ENCODE measurements around the gene TSPAN12. TPM values are rescaled to one million over a fixed set of nuclear protein-coding genes. Genes with fewer than 3 reads are reported as not detected.
A peak's percentile ranks its signal among the peaks of the same experiment; 100 is the strongest.
"Not testable (repeated sequence)": the region's sequence is repeated elsewhere in the genome, so short reads cannot be mapped to it uniquely, and the experiment has no call there.

Gene TSPAN12, protein sequence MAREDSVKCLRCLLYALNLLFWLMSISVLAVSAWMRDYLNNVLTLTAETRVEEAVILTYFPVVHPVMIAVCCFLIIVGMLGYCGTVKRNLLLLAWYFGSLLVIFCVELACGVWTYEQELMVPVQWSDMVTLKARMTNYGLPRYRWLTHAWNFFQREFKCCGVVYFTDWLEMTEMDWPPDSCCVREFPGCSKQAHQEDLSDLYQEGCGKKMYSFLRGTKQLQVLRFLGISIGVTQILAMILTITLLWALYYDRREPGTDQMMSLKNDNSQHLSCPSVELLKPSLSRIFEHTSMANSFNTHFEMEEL
- 6.7 and 11.7 TPM in 2 replicates for total RNA-seq

DNA sequence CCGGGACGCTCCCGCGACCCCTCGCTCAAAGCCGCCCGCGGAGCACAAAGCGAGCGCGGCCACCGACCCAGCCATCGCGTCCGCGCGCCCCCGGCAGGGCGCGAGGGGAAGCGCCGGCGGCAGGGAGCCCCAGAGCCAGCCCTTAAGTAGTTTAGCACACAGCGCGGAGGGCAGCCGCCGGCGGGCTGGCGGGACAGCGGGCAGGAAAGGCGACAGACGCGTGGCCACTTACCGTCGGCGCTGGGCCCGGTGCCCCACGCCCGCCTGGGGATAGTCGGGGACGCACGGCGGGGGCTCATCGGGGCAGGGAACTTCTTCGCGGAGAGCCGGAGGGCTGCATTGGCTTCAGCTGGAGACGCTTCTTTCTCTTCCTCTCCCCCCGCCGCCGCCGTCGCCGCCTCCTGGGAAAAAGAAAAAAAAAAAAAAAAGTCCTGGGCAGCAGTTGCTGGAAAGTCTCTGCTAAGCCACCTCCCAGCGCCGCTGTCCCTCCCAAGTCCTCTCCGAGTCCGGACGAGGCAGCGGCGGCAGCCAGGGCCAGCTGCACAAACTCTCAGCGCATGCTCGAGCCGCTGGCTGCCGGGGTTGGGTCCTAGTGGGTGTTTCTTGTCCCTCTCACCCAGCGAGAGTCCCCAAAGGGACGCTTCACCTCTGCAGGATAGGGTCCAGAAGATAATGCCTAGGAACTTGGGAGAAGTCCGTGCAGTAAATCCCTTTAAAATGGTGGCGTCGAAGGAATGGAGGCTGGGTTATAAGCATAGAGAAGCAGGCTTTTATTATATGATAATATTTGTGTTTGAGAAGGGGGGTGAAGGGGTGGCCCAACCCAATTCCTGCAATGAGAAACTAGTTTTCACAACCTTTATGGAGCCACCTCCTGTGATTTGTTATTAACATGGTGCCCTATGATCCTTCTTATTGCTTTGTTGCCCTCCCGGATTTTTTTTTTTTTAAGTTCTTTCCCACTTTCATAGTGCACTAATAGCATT is at the start of gene TSPAN12:
TSS of gene TSPAN12 (minus strand) at position 557 of the 986 bp plus-strand sequence. CDS start 1,381 bp downstream, outside the sequence.
- TF ChIP-seq, protein P1, sequence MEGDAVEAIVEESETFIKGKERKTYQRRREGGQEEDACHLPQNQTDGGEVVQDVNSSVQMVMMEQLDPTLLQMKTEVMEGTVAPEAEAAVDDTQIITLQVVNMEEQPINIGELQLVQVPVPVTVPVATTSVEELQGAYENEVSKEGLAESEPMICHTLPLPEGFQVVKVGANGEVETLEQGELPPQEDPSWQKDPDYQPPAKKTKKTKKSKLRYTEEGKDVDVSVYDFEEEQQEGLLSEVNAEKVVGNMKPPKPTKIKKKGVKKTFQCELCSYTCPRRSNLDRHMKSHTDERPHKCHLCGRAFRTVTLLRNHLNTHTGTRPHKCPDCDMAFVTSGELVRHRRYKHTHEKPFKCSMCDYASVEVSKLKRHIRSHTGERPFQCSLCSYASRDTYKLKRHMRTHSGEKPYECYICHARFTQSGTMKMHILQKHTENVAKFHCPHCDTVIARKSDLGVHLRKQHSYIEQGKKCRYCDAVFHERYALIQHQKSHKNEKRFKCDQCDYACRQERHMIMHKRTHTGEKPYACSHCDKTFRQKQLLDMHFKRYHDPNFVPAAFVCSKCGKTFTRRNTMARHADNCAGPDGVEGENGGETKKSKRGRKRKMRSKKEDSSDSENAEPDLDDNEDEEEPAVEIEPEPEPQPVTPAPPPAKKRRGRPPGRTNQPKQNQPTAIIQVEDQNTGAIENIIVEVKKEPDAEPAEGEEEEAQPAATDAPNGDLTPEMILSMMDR (conservative IDR thresholded peaks at IDR 0.05; ENCODE audit: low read depth, low read length), result peak; percentile 58

DNA sequence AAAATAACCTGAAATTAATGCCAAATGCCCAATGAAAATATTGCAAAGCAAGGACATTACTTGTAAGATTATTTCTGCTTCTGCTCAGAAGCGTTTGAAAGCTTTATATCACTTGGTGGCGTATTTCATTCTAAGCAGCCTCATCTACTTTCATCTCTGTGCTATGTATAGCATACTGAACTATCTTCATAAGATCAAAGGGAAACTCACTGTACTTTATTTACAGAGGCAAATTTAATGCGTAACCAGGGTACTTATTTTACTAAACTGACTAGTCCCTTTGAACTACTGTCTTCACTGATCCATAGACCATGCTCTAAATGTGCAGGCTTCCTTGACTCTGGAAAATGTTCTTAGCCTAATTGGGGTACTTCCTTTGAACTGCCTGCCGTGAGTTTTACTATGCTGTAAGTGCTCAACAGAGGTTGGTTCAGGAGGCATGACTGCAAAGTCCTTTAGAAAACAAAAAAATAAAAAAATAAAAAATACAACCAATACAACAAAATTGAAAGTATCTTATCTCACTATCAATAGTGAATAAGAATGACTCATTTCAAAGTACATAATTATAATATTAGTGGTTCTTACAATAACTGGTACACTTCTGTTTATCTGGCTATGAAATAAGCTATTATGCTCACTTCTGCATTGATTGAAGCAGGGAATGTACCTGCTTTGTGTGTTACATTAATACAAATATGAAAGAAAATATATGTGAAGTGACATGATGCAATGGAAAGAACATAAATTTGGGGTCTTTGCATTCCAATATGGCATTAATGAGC is 41.0 kb upstream of the TSPAN12 start:
- no peak for DNase-seq (ENCODE audit: low read depth)
- TF ChIP-seq, protein P1 (conservative IDR thresholded peaks at IDR 0.05; ENCODE audit: low read depth, low read length), result no peak
- H3K4me3 ChIP-seq (ENCODE audit: low read depth, low read length), result no peak overlapping the region

More for the DNA sequence above, at the start of gene TSPAN12:
- H3K4me3 ChIP-seq (ENCODE audit: low read depth, low read length), result peak within 1 kb of the TSS; percentile 65
- no peak for DNase-seq (ENCODE audit: low read depth)

DNA sequence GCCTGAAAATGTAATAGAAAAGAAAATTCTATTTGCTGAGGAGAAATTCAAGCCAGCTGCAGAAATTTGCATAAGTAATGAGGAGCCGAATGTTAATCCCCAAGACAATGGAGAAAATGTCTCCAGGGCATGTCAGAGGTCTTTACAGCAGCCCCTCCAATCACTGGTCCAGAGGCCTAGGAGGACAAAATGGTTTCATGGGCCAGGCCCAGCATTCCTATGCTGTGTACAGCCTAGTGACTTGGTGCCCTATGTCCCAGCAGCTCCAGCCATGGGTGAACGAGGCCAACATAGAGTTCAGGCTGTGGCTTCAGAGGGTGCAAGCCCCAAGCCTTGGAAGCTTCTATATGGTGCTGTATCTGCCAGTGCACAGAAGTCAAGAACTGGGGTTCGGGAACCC is 37.3 kb upstream of the TSPAN12 start:
- not testable (repeated sequence) for H3K4me3 ChIP-seq (ENCODE audit: low read depth, low read length); DNase-seq (ENCODE audit: low read depth)

DNA sequence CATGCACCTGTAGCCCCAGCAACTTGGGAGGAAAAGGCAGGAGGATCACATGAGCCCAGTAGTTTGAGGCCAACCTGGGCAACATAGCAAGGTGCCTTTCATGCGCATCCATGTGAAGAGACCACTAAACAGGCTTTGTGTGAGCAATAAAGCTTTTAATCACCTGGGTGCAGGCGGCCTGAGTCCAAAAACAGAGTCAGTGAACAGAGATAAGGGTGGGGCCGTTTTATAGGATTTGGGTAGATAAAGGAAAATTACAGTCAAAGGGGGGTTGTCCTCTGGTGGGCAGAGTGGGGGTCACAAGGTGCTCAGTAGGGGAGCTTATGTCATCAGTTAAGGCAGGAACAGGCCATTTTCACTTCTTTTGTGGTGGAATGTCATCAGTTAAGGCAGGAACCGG is 27.7 kb upstream of the TSPAN12 start:
- DNase-seq (ENCODE audit: low read depth); H3K4me3 ChIP-seq (ENCODE audit: low read depth, low read length): not testable (repeated sequence)

DNA sequence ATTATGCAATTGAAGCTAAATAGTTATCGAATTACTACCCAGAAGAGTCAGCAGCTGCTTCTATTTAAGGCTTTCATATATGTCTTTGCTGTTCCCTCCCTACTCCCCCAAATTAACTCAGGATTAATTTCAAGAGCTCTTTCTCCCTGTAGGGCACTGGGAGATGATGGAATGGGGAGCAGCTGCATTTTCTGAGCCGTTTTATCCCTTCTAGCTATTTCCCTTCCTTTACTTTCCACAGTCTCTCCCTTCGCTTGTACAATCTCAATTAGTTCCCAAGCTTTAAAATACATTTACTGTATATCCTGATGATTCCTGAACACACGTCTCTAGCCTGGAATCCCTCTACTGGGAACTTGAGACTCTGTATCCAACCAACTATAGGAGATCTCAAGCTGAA is 19.8 kb upstream of the TSPAN12 start:
- TF ChIP-seq, protein P1 (conservative IDR thresholded peaks at IDR 0.05; ENCODE audit: low read depth, low read length), result no peak
- no peak overlapping the region for H3K4me3 ChIP-seq (ENCODE audit: low read depth, low read length)
- no peak for DNase-seq (ENCODE audit: low read depth)

DNA sequence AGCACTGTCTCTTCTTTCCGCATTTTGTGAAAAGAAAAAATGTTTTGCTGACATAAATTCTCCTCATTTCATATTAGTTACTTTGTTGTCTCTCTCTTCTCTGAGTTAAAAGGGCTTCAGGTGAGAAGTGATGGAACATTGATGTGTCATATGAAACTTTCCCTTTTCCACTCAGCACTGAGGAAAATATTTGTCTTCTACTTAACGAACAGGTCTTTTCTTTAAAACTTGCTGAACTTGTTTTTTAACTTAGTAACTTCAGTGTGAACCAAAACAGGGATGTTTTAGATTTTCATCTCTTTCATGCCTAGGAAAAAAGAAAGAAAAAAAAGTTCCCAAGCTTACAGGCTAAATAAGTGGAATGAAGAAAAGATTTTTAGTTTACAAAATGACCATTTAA is 19.0 kb upstream of the TSPAN12 start:
- DNase-seq (ENCODE audit: low read depth), result no peak
- TF ChIP-seq, protein P1 (conservative IDR thresholded peaks at IDR 0.05; ENCODE audit: low read depth, low read length), result no peak
- no peak overlapping the region for H3K4me3 ChIP-seq (ENCODE audit: low read depth, low read length)

DNA sequence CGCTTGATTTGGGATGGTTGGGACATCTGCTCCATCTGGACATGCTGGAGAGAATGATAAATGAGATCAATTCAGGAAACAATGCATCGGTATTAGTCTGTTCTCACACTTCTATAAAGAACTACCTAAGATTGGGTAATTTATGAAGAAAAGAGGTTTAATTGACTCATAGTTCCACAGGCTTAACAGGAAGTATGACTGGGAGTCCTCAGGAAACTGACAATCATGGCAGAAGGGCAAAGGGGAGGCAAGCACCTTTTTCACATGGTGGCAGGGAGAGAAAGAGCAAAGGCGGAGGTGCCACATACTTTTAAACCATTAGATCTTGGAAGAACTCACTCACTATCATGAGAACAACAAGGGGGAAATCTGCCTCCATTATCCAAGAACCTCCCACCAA is 16.8 kb upstream of the TSPAN12 start:
- TF ChIP-seq, protein P1 (conservative IDR thresholded peaks at IDR 0.05; ENCODE audit: low read depth, low read length), result no peak
- no peak overlapping the region for H3K4me3 ChIP-seq (ENCODE audit: low read depth, low read length)
- DNase-seq (ENCODE audit: low read depth), result no peak

Data from epithelial cell of proximal tubule (primary cell).